Hepatic stellate cell (primary cell): ENCODE data around the gene AMN.

Experiments used
- DNase-seq: peaks from one replicate; pipeline ENCODE4 v3.0.0; 2011; ENCODE audit warnings: low spot score

AMN gene

GRCh38 chr14:102898776-102899515 is 23.5 kb upstream of the AMN start:
- no peak for DNase-seq

GRCh38 chr14:102899516-102899900 is 23.0 kb upstream of the AMN start:
- DNase-seq, result no peak

GRCh38 chr14:102900631-102901571 is 21.6 kb upstream of the AMN start:
- no peak for DNase-seq

GRCh38 chr14:102901633-102902032 is 20.8 kb upstream of the AMN start:
- no peak for DNase-seq

- DNase-seq, result no peak
Measured at GRCh38 chr14:102902086-102902485, 20.4 kb upstream of the AMN start.

GRCh38 chr14:102902523-102903247 is 19.8 kb upstream of the AMN start:
- DNase-seq, result no peak

- DNase-seq, result no peak
Measured at GRCh38 chr14:102903248-102903888, 19.1 kb upstream of the AMN start.

- no peak for DNase-seq
Measured at GRCh38 chr14:102903889-102904512, 18.5 kb upstream of the AMN start.

GRCh38 chr14:102905116-102906108 is 17.1 kb upstream of the AMN start:
- DNase-seq, result no peak

- DNase-seq, result no peak
Measured at GRCh38 chr14:102906616-102907302, 15.7 kb upstream of the AMN start.

- DNase-seq, result no peak
Measured at GRCh38 chr14:102907303-102907844, 15.1 kb upstream of the AMN start.

GRCh38 chr14:102907980-102908730 is 14.3 kb upstream of the AMN start:
- no peak for DNase-seq

GRCh38 chr14:102908766-102909455 is 13.6 kb upstream of the AMN start:
- DNase-seq, result no peak

GRCh38 chr14:102909462-102909861 is 13.0 kb upstream of the AMN start:
- DNase-seq, result no peak

GRCh38 chr14:102909911-102910310 is 12.6 kb upstream of the AMN start:
- DNase-seq, result no peak

GRCh38 chr14:102910442-102910841 is 12.0 kb upstream of the AMN start:
- DNase-seq, result no peak

- no peak for DNase-seq
Measured at GRCh38 chr14:102911541-102911951, 10.9 kb upstream of the AMN start.
